Pancreas (tissue), 10 donors: ENCODE data around the gene ACSS1. TPM values are rescaled to one million over a fixed set of nuclear protein-coding genes. Genes with fewer than 3 reads are reported as not detected.
A peak's percentile ranks its signal among the peaks of the same experiment; 100 is the strongest.

Experiments used
- ATAC-seq, 4 donors: fragments of 200-7000 bp; cut with Tn5 transposase; one replicate each; pipeline versions ENCODE4 v1.8.0 to v1.9.1; 2020; ENCODE audit warnings: mild to moderate bottlenecking in 4 of 4, moderate library complexity in 4 of 4
- DNase-seq, 6 donors: peaks; one replicate each; pipeline ENCODE4 v3.0.0-alpha.2; 2020
- FAIRE-seq: peaks from 2 replicates; lab custom pipeline; 2012; peaks lifted over from hg19 to GRCh38; lab: Jason Lieb, UNC
- H3K27ac ChIP-seq, 4 donors: fragments of 200-600 bp; sonication (generic); 1 replicate in 3 of 4; 2 replicates in 1 of 4; pipeline versions ENCODE4 v1.5.0 to v1.8.0; 2020
- H3K27me3 ChIP-seq, 4 donors: fragments of 200-600 bp; one replicate each; pipeline ENCODE4 v1.8.0; 2021
- H3K36me3 ChIP-seq, 3 donors: fragments of 200-600 bp; sonication (generic) in 1 of 3; one replicate each; pipeline versions ENCODE4 v1.5.0 to v1.8.0; 2020 to 2021
- H3K4me1 ChIP-seq, 3 donors: fragments of 200-600 bp; one replicate each; pipeline ENCODE4 v1.8.0; 2021
- H3K4me3 ChIP-seq, 4 donors: fragments of 200-600 bp; sonication (generic) in 2 of 4; one replicate each; pipeline versions ENCODE4 v1.5.0 to v1.8.0; 2020 to 2021
- H3K9me3 ChIP-seq, 4 donors: fragments of 200-600 bp; one replicate each; pipeline ENCODE4 v1.8.0; 2021
- CTCF ChIP-seq, 4 donors: fragments of 200-600 bp; sonication (generic) in 3 of 4; IDR thresholded peaks; one replicate each; pipeline versions ENCODE4 v1.5.0 to v1.8.0; 2021; ENCODE audit warnings: antibody characterized with exemption in 4 of 4
- WGBS, 2 donors: extraction: QIAGEN DNeasy Blood & Tissue Kit; methylation state at CpG; one replicate each; pipeline ENCODE4 v1.1.7; 2013; 5-methylcytosine and 5-hydroxymethylcytosine counted together
- intact Hi-C, 3 donors: fragments of 100-400 bp; cut with DNase I; formaldehyde crosslinking; loops; one replicate each; pipeline versions ENCODE4 v1.11.1 to v1.14.2; 2022
- polyA plus RNA-seq, 2 donors: library from polyadenylated mRNA; stranded (reverse); fragments of 200-250 nt; gene quantifications; one replicate each; pipeline ENCODE4 v1.2.3, GENCODE V29; 2013
- total RNA-seq, 6 donors: library from RNA; stranded (reverse); fragmentation: NEBNext Ultra II Directional in 4 of 6; extraction: Animal tissue kit (Norgen Biotek cat#: 25700) in 4 of 6; gene quantifications; one replicate each; pipeline versions ENCODE4 v1.2.1 to v1.2.4, GENCODE V29; 2021 to 2023
- donor health status: healthy with polysubstance abuse.
- donor health status: DM: no; HTN: no; CAD: no; lungs with moderate emphysema.
- donor health status: DM: no; HTN: no; CAD: no.
- donor health status: control.
- donor health status: control.
- donor health status: Bipolar disorder and iron deficiency.
- donor health status: DM: yes; HTN: yes; CAD: no.
- donor health status: DM: no; HTN: no; CAD: no.
- donor health status: DM: no; HTN: no; CAD: no.
- donor health status: DM: yes; HTN: yes; CAD: no.

Gene ACSS1
- total and polyA plus RNA-seq, 8 donors: 30.4 to 47.2 (median 36.0) TPM

DNA sequence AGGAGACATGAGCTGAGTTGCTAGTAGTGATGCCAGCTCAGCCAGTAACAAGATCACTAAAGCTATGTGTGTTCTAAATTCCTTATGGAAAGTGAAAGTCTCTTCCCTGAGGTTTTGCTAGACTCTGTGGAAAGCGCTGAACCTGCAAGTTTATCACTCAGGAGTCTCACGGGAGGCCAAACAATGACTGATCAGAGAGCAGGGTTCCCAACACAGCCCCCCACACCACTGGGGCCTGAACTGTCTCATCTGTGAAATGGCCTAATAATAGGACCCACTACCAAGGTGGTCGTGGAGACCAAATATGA, 19.9 kb downstream of the ACSS1 start:
- ATAC-seq: no peak

DNA sequence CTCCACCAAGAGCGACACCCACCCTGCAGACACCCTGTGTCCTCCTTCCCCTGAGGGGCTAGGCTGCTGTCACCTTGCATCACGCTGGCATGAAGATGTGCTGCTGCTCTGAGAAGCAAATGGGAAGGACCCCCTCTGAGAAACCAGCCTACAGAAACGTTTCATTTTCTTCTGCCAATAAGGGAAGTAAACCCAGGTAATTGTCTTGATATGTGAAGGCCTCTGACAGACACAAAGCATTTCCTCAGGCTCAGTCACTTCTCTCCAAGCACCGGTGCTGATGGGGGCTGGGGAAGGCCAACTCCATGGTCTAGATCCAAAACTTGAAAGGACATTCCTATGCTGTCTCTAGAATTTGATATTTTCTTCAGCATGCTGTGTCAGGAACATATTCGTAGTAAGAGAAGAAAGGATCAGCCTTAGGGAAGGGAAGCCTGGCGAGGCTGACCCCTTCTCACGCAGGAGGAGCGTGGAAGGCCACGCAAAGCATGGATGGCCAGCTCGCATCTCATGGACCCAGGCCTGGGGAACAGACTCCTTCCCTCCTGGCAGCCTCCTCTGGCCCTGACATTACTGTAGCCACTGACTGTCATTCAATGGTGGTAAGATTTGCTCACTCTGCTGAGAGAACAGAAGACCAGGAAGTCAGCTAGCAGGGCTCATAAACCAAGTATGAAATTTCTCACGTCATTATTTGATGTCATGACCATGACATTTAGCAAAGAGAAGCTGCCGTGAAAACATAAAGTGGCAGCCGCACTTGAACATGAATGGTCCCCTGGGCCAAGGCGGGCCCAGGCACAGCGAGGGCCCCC, 20.4 kb downstream of the ACSS1 start:
- peaks cover 61 to 85% (median 83%) of the 10 kb centered on the region in 3 donors for H3K4me1 ChIP-seq
- ATAC-seq (no peak), DNase-seq (peak in 2 of 6 donors; percentile 11 to 26), FAIRE-seq (no peak)
- no peaks in the 10 kb centered on the region for H3K9me3 ChIP-seq
- no peak overlapping the region for H3K4me3 ChIP-seq
- peak overlapping the region; percentile 54 to 82 (median 72) for H3K27ac ChIP-seq
- H3K27me3 ChIP-seq: no peaks in the 10 kb centered on the region
- TF ChIP-seq CTCF (IDR thresholded peaks at IDR 0.05): no peak
- intact Hi-C loops: no loop called here
- 62 to 71% methylated on average over 15 of the region's 15 CpGs for WGBS, 2 donors
- no peaks in the 10 kb centered on the region for H3K36me3 ChIP-seq

More for the DNA sequence above, 19.9 kb downstream of the ACSS1 start:
- Histone ChIP-seq H3K27me3 (no peaks in the 10 kb centered on the region), H3K9me3 (no peaks in the 10 kb centered on the region), H3K4me3 (no peak overlapping the region), H3K4me1 (peaks cover 61 to 83% (median 80%) of the 10 kb centered on the region in 3 donors), H3K27ac (peak overlapping the region; percentile 54 to 82 (median 72)), H3K36me3 (no peaks in the 10 kb centered on the region)
- intact Hi-C loops: no loop called here
- DNase-seq: peak in 1 of 6 donors; percentile 33
- FAIRE-seq: no peak
- TF ChIP-seq CTCF (IDR thresholded peaks at IDR 0.05): no peak
- 37 to 50% methylated on average over 3 of the region's 3 CpGs for WGBS, 2 donors

DNA sequence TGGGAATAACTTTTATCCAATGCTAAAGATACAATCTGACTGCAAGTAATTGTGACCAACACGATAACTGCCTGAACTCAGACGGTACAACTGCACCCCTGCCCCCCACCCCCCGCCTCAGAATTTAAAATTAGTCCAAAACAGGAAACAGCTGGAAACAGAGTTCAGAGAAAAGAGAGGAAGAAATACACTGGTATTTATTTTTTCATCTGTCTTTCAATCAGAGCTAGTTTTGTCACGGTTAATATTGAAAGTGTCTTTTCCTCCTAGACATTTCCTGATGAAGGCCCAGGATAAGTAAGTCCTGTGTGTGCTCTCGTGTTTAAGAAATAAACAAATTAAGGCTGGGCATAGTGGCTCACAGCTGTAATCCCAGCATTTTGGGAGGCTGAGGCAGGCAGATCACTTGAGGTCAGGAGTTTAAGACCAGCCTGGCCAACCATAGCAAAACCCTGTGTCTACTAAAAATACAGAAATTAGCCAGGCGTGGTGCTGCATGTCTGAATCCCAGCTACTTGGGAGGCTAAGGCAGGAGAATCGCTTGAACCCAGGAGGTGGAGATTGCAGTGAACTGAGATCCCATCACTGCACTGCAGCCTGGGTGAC, 21.5 kb downstream of the ACSS1 start:
- ATAC-seq: no peak
- no peak for FAIRE-seq
- 59 to 61% methylated on average over 7 of the region's 7 CpGs for WGBS, 2 donors

DNA sequence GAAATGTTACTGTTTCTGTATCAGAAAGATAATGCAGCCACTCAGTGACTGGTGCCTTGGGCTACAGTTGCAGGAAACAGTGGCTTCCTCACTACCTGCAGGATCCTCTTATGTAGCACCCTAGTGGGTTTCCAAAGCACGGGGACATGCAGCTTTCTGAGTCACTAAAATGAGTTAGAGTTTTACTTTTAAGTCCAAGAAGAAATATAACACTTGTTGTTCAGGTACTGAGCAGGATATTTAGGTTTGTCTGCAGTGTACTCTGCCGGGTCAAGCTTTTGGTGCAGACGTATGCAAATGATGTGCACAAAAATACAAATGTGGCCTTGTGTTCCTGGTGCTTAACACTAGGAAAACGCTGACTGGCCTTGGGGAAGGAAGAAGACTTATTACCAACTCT, 22.0 kb downstream of the ACSS1 start:
- FAIRE-seq: no peak
- intact Hi-C loops: no loop called here
- Histone ChIP-seq H3K36me3 (no peaks in the 10 kb centered on the region), H3K4me1 (peaks cover 68 to 79% (median 78%) of the 10 kb centered on the region in 3 donors), H3K27ac (no peak overlapping the region), H3K4me3 (no peak overlapping the region), H3K9me3 (no peaks in the 10 kb centered on the region), H3K27me3 (no peaks in the 10 kb centered on the region)
- 49 to 50% methylated on average over 4 of the region's 4 CpGs for WGBS, 2 donors
- DNase-seq: no peak
- TF ChIP-seq CTCF (IDR thresholded peaks at IDR 0.05): no peak
- no peak for ATAC-seq

More for the DNA sequence above, 21.5 kb downstream of the ACSS1 start:
- Histone ChIP-seq H3K4me1 (peaks cover 66 to 83% (median 82%) of the 10 kb centered on the region in 3 donors), H3K4me3 (no peak overlapping the region), H3K27ac (peak overlapping the region in 1 of 4 donors; percentile 82), H3K27me3 (no peaks in the 10 kb centered on the region), H3K9me3 (no peaks in the 10 kb centered on the region), H3K36me3 (no peaks in the 10 kb centered on the region)
- TF ChIP-seq CTCF (IDR thresholded peaks at IDR 0.05): no peak
- DNase-seq: peak in 1 of 6 donors; percentile 2
- intact Hi-C loops: no loop called here
